Measurements from ENCODE around the gene SEMA3A.

Gene SEMA3A

DNA sequence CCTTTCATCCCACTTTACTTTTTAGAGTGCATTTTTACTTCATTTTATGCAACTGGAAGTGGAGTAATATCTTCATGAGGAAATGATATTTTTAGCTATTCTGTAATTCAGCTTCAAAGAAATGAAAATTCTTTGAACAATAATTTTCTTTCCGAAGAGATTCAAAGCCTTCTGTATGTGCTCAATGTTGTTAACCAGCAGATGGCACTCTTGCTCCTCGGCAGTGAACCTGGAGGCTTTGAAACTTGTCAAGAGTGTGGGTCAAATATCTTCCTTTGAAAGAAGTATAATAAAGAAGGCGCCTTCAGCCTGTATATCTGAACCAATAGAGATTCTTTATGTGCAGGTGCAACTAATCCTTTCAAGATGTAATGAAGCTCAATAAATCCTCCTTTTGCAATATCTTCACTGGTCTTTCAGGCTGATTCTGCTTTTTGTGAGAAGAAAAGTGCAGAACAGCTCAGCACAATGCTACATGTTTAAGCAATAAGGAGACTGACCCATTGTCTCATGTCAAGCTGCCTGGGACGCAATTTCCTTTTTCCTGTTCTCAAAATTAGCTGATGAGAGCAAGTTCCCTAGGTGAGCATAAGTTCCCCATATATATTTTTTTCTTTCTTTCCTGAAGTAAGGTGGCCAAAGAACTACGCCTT, 258.4 kb downstream of the SEMA3A start:
- TF ChIP-seq, protein P1, sequence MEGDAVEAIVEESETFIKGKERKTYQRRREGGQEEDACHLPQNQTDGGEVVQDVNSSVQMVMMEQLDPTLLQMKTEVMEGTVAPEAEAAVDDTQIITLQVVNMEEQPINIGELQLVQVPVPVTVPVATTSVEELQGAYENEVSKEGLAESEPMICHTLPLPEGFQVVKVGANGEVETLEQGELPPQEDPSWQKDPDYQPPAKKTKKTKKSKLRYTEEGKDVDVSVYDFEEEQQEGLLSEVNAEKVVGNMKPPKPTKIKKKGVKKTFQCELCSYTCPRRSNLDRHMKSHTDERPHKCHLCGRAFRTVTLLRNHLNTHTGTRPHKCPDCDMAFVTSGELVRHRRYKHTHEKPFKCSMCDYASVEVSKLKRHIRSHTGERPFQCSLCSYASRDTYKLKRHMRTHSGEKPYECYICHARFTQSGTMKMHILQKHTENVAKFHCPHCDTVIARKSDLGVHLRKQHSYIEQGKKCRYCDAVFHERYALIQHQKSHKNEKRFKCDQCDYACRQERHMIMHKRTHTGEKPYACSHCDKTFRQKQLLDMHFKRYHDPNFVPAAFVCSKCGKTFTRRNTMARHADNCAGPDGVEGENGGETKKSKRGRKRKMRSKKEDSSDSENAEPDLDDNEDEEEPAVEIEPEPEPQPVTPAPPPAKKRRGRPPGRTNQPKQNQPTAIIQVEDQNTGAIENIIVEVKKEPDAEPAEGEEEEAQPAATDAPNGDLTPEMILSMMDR (IDR thresholded peaks at IDR 0.05), result peak; percentile 47 to 67
- Histone ChIP-seq H3K4me1 (no peaks in the 10 kb centered on the region), H3K9me3 (no peaks in the 10 kb centered on the region), H3K27ac (no peak overlapping the region), H3K27me3 (no peaks in the 10 kb centered on the region), H3K36me3 (no peaks in the 10 kb centered on the region), H3K4me3 (no peak overlapping the region)
- intact Hi-C loops (cut with DNase I; ENCODE audit: low total_unique reads), result no loop called here
- peak in 1 of 2 donors; percentile 59 for DNase-seq

DNA sequence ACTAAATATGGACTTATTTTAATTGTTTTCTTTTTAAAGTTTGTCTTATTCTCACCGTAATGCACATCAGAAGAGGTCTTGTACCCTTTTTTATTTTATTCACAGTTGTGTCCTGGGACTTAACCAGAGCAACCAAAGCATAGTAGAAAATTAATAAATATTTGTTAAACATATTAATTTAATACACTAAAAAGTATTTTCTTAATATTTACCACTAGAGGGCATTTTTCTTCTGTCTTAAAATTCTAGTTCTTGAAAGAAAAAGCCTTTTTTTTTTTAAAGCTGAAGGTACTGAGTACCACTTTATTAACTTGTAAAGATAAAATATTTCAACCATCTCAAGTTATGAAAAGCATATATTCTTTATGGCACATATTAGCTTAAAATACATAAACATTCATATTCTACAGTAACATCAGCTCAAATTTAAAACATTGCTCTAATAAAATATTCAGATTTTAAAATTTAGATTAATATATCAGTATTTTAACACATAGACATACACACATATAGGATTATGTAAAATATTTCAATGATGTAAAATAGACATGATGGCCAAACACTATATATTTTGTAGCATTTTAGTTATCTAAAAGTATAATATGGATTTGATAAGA, 260.4 kb downstream of the SEMA3A start:
- no peaks in the 10 kb centered on the region for H3K36me3 ChIP-seq
- no peak overlapping the region for H3K4me3 ChIP-seq
- no peaks in the 10 kb centered on the region for H3K27me3 ChIP-seq
- intact Hi-C loops (cut with DNase I; ENCODE audit: low total_unique reads), result no loop called here
- no peak for DNase-seq
- no peaks in the 10 kb centered on the region for H3K9me3 ChIP-seq
- no peak overlapping the region for H3K27ac ChIP-seq
- H3K4me1 ChIP-seq, result no peaks in the 10 kb centered on the region
- TF ChIP-seq, protein P1 (IDR thresholded peaks at IDR 0.05), result no peak

DNA sequence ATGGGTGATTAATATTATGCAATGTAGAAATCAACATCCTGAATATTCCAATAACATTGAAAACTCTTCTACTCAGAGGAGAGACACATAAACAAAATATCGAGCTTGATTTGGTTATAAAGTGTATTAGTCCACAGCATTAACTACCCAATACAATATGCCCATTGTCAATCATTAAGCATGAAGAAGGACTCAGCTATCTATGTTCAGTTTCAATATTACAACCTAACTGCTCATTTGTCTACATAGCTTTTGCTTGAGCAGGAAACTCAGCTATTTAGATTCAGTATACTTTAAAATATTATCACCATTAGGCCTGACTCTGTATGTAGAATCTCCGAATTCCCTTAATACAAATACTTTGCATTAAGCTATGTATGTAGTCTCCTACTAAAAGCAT, 262.6 kb downstream of the SEMA3A start:
- Histone ChIP-seq H3K36me3 (no peaks in the 10 kb centered on the region), H3K4me1 (no peaks in the 10 kb centered on the region), H3K27ac (no peak overlapping the region), H3K4me3 (no peak overlapping the region), H3K27me3 (no peaks in the 10 kb centered on the region), H3K9me3 (no peaks in the 10 kb centered on the region)
- TF ChIP-seq, protein P1 (IDR thresholded peaks at IDR 0.05), result no peak
- intact Hi-C loops (cut with DNase I; ENCODE audit: low total_unique reads), result no loop called here
- DNase-seq, result no peak

DNA sequence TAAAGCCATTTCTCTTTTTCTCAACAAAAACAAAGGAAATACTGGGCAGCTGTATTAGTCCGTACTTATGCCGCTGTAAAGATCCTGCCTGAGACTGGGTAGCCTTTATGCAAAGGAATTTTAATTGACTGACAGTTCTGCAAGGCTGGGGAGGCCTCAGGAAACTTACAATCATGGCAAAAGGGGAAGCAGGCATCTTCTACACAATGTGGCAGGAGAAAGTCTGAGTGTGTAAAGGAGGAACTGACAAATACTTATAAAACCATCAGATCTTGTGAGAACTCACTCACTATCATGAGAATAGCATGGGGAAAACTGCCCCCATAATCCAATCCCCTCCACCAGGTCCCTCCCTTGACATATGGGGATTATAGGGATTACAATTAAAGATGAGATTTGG, 264.3 kb downstream of the SEMA3A start:
- H3K4me3 ChIP-seq, result no peak overlapping the region
- H3K27ac ChIP-seq, result no peak overlapping the region
- no peaks in the 10 kb centered on the region for H3K27me3 ChIP-seq
- H3K9me3 ChIP-seq, result no peaks in the 10 kb centered on the region
- DNase-seq, result no peak
- no peaks in the 10 kb centered on the region for H3K4me1 ChIP-seq
- intact Hi-C loops (cut with DNase I; ENCODE audit: low total_unique reads), result no loop called here
- no peaks in the 10 kb centered on the region for H3K36me3 ChIP-seq
- TF ChIP-seq, protein P1 (IDR thresholded peaks at IDR 0.05), result no peak

DNA sequence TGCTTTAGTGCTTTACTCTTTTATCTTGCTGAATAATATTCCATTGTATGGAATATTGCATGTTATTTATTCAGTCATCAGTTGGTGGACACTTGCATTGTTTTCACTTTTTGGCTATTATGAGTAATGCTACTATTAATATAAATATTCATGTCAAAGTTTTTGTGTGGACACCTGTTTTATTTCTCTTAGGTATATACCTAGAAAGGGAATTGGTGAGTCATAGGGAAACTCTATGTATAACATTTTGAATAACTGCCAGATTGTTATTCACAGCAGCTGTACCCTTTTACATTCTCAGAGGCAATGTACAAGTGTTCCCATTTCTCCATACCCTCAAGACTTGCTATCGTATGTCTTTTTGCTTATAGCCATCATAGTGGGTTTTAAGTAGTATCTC, 268.7 kb downstream of the SEMA3A start:
- intact Hi-C loops (cut with DNase I; ENCODE audit: low total_unique reads), result no loop called here
- no peak for DNase-seq
- no peaks in the 10 kb centered on the region for H3K9me3 ChIP-seq
- TF ChIP-seq, protein P1 (IDR thresholded peaks at IDR 0.05), result no peak
- H3K4me1 ChIP-seq, result no peaks in the 10 kb centered on the region
- no peak overlapping the region for H3K27ac ChIP-seq
- H3K36me3 ChIP-seq, result no peaks in the 10 kb centered on the region
- no peaks in the 10 kb centered on the region for H3K27me3 ChIP-seq
- no peak overlapping the region for H3K4me3 ChIP-seq
